ENCODE data around the gene PLA2G5.
"Not testable (repeated sequence)": the region's sequence is repeated elsewhere in the genome, so short reads cannot be mapped to it uniquely, and the experiment has no call there.

PLA2G5 gene, protein sequence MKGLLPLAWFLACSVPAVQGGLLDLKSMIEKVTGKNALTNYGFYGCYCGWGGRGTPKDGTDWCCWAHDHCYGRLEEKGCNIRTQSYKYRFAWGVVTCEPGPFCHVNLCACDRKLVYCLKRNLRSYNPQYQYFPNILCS

DNA sequence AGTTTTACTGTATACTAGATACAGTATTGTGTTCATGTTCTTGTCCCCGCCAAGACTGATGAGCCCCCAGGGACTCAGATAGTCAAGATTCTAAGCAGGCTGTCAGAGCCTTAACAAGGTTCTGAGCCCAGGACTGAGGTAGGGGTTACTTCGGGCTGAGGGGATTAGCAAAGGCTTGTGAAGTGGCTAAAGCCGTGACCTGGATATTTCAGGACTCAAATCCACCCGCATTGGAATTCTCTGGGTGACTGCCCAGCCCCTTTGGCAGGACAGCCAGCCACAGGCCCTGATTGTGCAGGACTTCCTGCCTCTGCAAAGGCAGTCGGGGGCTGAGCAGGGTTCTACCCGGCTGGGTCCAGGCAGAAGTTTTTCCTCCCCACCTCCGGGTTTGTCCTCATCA, at the start of gene PLA2G5:
Gene PLA2G5, plus strand, starts transcription at position 321 of the 400 bp plus-strand sequence. CDS start 14,637 bp downstream, outside the sequence.
- Mint-ChIP-seq H3K27ac (no peak within 1 kb of the TSS), H3K4me1 (ENCODE audit: low read depth) (no peaks in the 10 kb centered on the region), H3K4me3 (no peak within 1 kb of the TSS), H3K9me3 (no peaks in the 10 kb centered on the region), H3K36me3 (ENCODE audit: low read depth) (no peaks in the 10 kb centered on the region), H3K27me3 (ENCODE audit: low read depth) (peaks cover 7% of the 10 kb centered on the region)
- DNase-seq (ENCODE audit: low spot score) = no peak

DNA sequence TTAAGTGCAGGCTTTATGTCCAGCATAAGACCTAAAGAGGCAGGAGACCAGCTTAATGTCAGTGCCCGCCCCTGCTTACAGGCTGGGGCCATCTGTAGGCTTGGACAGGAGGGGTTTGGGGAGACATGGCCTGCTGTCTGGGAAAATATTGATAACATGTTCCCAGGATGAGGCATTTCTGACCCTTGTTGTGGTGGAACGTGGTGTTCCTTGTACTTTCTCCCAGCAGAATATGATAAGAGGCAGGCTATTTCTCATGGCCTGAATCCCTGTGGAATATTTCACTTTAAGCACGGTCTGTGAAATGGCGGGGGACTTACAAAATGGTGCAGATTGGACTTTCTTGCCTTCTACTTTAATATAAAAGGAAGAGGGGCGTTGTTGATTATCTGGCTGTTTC, 41.9 kb upstream of the PLA2G5 start:
- Mint-ChIP-seq H3K4me1 (ENCODE audit: low read depth) (no peaks in the 10 kb centered on the region), H3K4me3 (no peak overlapping the region), H3K9me3 (no peaks in the 10 kb centered on the region), H3K27me3 (ENCODE audit: low read depth) (peaks cover 21% of the 10 kb centered on the region), H3K27ac (no peak overlapping the region), H3K36me3 (ENCODE audit: low read depth) (no peaks in the 10 kb centered on the region)
- no peak for DNase-seq (ENCODE audit: low spot score)

GRCh38 chr1:20028726-20029125, 41.3 kb upstream of the PLA2G5 start:
- Mint-ChIP-seq H3K36me3 (ENCODE audit: low read depth) (no peaks in the 10 kb centered on the region), H3K4me1 (ENCODE audit: low read depth) (no peaks in the 10 kb centered on the region), H3K27me3 (ENCODE audit: low read depth) (peaks cover 25% of the 10 kb centered on the region), H3K27ac (no peak overlapping the region), H3K9me3 (no peaks in the 10 kb centered on the region), H3K4me3 (no peak overlapping the region)
- no peak for DNase-seq (ENCODE audit: low spot score)

DNA sequence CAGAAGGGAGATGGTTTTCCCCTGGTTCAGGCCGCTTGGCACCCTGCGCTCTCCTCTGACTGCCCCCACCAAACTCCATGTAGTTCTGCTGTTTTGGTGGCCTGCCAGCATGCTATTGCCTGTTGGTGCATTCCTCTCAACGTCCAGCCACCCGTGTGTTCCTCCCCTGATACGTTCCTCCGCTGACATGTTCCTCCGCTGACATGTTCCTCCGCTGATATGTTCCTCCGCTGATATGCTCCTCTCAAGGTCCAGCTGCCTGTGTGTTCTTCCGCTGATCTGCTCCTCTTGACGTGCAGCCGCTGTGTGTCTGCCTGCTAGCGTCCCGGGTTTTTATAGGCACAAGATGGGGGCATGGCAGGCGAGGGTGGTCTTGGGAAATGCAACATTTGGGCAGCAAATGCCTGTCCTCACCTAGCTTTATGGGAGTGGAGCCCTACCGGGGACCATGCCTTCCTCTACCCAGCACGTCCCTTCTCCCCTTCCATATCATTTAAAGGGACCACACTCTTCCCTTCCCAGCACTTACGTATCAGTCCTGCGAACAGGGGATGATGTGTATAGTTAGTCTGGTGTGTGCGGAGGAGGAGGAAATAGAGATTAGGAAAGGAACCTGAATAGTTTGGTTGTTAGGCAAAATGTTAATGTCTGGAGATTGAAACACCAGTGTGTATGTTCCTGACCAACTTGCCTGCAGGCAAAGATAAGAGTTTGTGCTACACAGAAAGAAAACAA, 40.6 kb upstream of the PLA2G5 start:
- no peak for DNase-seq (ENCODE audit: low spot score)
- Mint-ChIP-seq H3K4me1 (ENCODE audit: low read depth) (no peaks in the 10 kb centered on the region), H3K4me3 (no peak overlapping the region), H3K27me3 (ENCODE audit: low read depth) (peaks cover 30% of the 10 kb centered on the region), H3K9me3 (no peaks in the 10 kb centered on the region), H3K36me3 (ENCODE audit: low read depth) (no peaks in the 10 kb centered on the region), H3K27ac (no peak overlapping the region)

DNA sequence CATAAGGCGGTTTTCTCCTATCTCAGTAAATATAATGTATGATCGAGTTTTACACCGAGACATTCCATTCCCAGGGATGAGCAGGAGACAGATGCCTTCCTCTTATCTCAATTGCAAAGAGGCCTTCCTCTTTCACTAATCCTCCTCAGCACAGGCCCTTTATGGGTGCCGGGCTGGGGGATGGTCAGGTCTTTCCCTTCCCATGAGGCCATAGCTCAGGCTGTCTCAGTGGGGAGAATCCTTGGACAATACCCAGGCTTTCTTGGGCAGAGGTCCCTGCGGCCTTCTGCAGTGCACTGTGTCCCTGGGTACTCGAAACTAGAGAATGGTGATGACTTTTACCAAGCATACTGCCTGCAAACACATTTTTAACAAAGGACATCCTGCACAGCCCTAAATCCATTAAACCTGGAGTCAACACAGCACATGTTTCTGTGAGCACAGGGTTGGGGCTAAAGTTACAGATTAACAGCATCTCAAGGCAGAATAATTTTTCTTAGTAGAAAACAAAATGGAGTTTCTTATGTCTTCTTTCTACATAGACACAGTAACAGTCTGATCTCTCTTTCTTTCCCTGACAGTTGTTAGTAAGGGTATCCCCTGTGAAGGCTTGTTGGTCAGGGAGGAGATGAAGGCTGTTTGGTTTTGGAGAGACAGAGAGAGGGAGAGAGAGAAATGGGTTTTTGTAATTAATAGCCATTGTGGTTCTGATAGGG, 39.4 kb upstream of the PLA2G5 start:
- H3K27ac Mint-ChIP-seq; H3K9me3 Mint-ChIP-seq; H3K4me1 Mint-ChIP-seq (ENCODE audit: low read depth); H3K4me3 Mint-ChIP-seq; H3K36me3 Mint-ChIP-seq (ENCODE audit: low read depth); DNase-seq (ENCODE audit: low spot score): not testable (repeated sequence)
- peaks cover 27% of the 10 kb centered on the region for H3K27me3 Mint-ChIP-seq (ENCODE audit: low read depth)

- Mint-ChIP-seq H3K4me1 (ENCODE audit: low read depth) (no peaks in the 10 kb centered on the region), H3K27me3 (ENCODE audit: low read depth) (peaks cover 29% of the 10 kb centered on the region), H3K36me3 (ENCODE audit: low read depth) (no peaks in the 10 kb centered on the region), H3K27ac (no peak overlapping the region), H3K4me3 (no peak overlapping the region), H3K9me3 (peaks cover 3% of the 10 kb centered on the region)
- no peak for DNase-seq (ENCODE audit: low spot score)
Measured at GRCh38 chr1:20031161-20031560, 38.8 kb upstream of the PLA2G5 start.

- Mint-ChIP-seq H3K4me1 (ENCODE audit: low read depth) (no peaks in the 10 kb centered on the region), H3K27ac (no peak overlapping the region), H3K4me3 (no peak overlapping the region), H3K36me3 (ENCODE audit: low read depth) (no peaks in the 10 kb centered on the region), H3K27me3 (ENCODE audit: low read depth) (peaks cover 25% of the 10 kb centered on the region), H3K9me3 (peaks cover 4% of the 10 kb centered on the region)
- no peak for DNase-seq (ENCODE audit: low spot score)
Measured at GRCh38 chr1:20031836-20032235, 38.2 kb upstream of the PLA2G5 start.

DNA sequence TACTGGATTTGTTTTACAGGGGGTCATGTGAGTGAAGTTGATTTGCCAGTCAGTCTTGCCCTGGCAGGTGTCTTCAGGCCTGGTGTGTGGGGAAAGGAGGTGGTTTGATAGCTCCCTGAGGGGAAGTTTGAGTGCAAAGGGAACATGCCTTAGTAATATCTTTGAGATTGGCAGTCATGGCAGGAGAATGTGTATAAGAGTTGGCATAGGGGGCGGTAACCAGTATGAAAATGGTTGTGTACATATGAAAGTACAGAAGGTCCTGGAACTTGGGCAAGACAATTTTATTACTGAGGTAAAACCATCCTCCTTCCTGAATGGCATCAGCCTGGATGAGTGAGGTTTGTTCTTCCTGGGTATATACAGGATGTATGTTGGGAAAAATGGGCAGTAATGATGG, 37.6 kb upstream of the PLA2G5 start:
- no peaks in the 10 kb centered on the region for H3K36me3 Mint-ChIP-seq (ENCODE audit: low read depth)
- no peak for DNase-seq (ENCODE audit: low spot score)
- H3K4me1 Mint-ChIP-seq (ENCODE audit: low read depth) = no peaks in the 10 kb centered on the region
- H3K27ac Mint-ChIP-seq = no peak overlapping the region
- peaks cover 8% of the 10 kb centered on the region for H3K9me3 Mint-ChIP-seq
- peaks cover 20% of the 10 kb centered on the region for H3K27me3 Mint-ChIP-seq (ENCODE audit: low read depth)
- no peak overlapping the region for H3K4me3 Mint-ChIP-seq

DNA sequence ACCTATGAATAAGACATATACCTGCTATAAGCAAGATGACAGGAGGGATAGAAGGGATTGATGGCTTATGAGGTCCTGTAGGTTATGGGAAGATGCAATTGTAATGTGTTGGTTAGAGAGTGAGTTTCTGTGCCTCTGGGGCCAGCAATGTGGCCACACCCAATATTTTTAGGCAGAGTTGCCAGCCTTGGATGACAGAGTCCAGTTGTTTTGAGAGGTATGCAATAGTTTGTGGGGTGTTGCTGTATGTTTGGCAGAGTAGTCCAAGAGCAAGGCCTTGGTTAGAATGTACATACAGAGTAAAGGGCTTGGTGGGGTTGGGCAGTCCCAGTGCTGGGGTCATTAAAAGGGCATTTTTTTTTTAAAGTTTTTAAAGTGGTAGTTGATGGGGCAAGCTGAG, 36.6 kb upstream of the PLA2G5 start:
- Mint-ChIP-seq H3K27me3 (ENCODE audit: low read depth) (peaks cover 15% of the 10 kb centered on the region), H3K27ac (no peak overlapping the region), H3K4me1 (ENCODE audit: low read depth) (no peaks in the 10 kb centered on the region), H3K9me3 (peaks cover 8% of the 10 kb centered on the region), H3K4me3 (no peak overlapping the region), H3K36me3 (ENCODE audit: low read depth) (no peaks in the 10 kb centered on the region)
- no peak for DNase-seq (ENCODE audit: low spot score)

- no peak for DNase-seq (ENCODE audit: low spot score)
- Mint-ChIP-seq H3K36me3 (ENCODE audit: low read depth) (no peaks in the 10 kb centered on the region), H3K27me3 (ENCODE audit: low read depth) (peaks cover 16% of the 10 kb centered on the region), H3K4me3 (no peak overlapping the region), H3K27ac (no peak overlapping the region), H3K9me3 (peaks cover 8% of the 10 kb centered on the region), H3K4me1 (ENCODE audit: low read depth) (no peaks in the 10 kb centered on the region)
Measured at GRCh38 chr1:20035114-20035513, 34.9 kb upstream of the PLA2G5 start.

DNA sequence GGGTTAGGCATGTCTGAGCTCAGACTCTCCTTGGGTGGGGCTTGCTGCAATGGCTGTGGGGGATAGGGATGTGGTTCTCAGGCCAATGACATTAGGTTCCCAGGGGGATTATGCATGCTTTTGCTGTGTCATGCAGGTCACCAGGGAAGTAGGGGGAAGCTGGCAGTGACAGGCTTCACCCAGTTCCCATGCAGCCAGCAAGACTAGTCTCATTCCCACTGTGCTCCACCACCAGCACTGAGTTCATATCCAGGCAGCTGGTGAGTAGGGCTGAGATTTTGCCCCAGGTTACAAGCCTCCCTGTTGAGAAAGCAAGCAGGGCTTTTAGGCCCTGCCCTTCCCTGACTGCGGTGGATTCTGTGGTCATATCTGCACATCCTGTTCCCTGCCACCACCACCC, 32.1 kb upstream of the PLA2G5 start:
- peaks cover 8% of the 10 kb centered on the region for H3K9me3 Mint-ChIP-seq
- H3K4me3 Mint-ChIP-seq = no peak overlapping the region
- no peak overlapping the region for H3K27ac Mint-ChIP-seq
- H3K27me3 Mint-ChIP-seq (ENCODE audit: low read depth) = peaks cover 16% of the 10 kb centered on the region
- H3K36me3 Mint-ChIP-seq (ENCODE audit: low read depth) = no peaks in the 10 kb centered on the region
- no peaks in the 10 kb centered on the region for H3K4me1 Mint-ChIP-seq (ENCODE audit: low read depth)
- DNase-seq (ENCODE audit: low spot score) = no peak

DNA sequence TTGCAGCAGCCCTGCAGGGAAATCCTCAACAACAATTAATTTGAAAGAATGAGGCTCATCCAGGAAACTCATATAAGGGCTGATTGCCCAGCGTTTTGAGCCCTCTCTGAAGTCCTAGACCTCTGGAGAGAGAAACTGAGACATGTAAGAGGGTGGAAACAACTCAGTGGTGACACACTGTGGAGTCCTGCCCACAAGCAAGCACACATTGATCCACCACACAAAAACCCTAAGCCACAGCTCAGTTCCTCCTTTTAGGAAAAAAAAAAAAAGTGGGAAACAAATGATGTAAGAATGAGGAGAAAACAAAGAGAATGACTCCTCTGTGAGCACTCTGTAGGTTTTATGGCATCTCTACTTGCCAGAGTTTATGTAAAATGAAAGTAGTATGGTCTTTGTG, 22.9 kb upstream of the PLA2G5 start:
- H3K27ac Mint-ChIP-seq = no peak overlapping the region
- no peak for DNase-seq (ENCODE audit: low spot score)
- no peak overlapping the region for H3K4me3 Mint-ChIP-seq
- no peaks in the 10 kb centered on the region for H3K36me3 Mint-ChIP-seq (ENCODE audit: low read depth)
- peaks cover 5% of the 10 kb centered on the region for H3K27me3 Mint-ChIP-seq (ENCODE audit: low read depth)
- no peaks in the 10 kb centered on the region for H3K4me1 Mint-ChIP-seq (ENCODE audit: low read depth)
- H3K9me3 Mint-ChIP-seq = peaks cover 31% of the 10 kb centered on the region

DNA sequence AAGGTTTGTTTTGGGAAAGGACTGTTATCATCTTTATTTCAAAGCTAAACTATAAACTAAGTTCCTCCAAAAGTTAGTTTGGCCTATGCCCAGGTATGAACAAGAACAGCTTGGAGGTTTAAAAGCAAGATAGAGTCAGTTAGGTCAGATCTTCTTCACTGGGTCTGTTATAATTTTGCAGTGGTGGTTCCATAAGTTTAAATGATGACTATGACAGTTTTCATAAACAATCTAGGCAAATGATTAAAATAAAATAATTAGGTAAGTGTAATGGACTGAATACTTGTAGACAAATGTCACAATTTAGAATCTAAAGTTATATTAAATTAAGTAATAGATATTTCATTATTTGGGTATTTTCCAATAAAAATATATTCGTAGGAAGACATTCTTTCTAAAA, 21.4 kb upstream of the PLA2G5 start:
- H3K4me3 Mint-ChIP-seq = no peak overlapping the region

DNA sequence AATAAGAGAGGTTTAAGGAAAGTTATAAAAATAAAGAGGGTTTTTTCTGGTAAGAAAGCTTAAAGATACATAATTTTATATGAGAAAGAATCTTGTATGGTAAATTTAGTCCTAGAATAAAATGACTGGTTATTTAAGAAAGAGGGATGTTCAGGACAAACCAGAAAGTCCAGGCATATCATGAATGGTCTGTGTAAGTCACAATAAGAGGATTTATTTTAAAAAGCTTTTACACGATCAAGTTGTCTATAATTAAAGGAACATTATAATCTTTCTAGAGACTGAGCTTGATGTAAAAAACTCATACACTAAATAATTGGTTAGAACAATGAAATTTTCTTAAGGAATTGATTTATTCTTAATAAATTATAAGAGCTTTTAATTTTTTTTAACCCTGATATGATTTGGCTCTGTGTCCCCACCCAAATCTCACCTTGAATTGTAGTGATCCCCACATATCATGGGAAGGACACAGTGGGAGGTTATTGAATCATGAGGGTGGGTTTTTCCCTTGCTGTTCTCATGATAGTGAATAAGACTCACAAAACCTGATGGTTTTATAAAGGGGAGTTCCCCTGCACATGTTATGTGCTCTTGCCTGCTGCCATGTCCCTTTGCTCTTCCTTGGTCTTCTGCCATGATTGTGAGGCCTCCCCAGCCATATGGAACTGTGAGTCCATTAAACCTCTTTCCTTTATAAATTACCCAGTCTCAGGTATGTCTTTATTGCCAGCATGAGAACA, 20.8 kb upstream of the PLA2G5 start:
- not testable (repeated sequence) for H3K27me3 Mint-ChIP-seq (ENCODE audit: low read depth); H3K4me3 Mint-ChIP-seq; H3K36me3 Mint-ChIP-seq (ENCODE audit: low read depth); H3K27ac Mint-ChIP-seq; H3K4me1 Mint-ChIP-seq (ENCODE audit: low read depth); DNase-seq (ENCODE audit: low spot score)
- H3K9me3 Mint-ChIP-seq = peaks cover 40% of the 10 kb centered on the region

More for the DNA sequence above, 21.4 kb upstream of the PLA2G5 start:
- Mint-ChIP-seq H3K4me1 (ENCODE audit: low read depth) (no peaks in the 10 kb centered on the region), H3K9me3 (peaks cover 40% of the 10 kb centered on the region), H3K27me3 (ENCODE audit: low read depth) (peaks cover 5% of the 10 kb centered on the region), H3K27ac (no peak overlapping the region), H3K36me3 (ENCODE audit: low read depth) (no peaks in the 10 kb centered on the region)
- DNase-seq (ENCODE audit: low spot score) = no peak
